Loucy (cell line): ENCODE measurements around the gene C2orf92.

Source experiments
- H2AFZ ChIP-seq: fragments of 200-600 bp; sonication (generic); 2 replicates; pipeline ENCODE4 v1.6.0; 2016; ENCODE audit warnings: antibody characterized with exemption, mild to moderate bottlenecking, low read length, moderate library complexity
- H3F3A ChIP-seq: fragments of 200-600 bp; 2 replicates; pipeline ENCODE4 v1.6.0; 2016; ENCODE audit warnings: antibody characterized with exemption, low read depth, mild to moderate bottlenecking
- H3K27me3 ChIP-seq: fragments of 200-600 bp; sonication (generic); 2 replicates; pipeline ENCODE4 v1.6.1; 2014; ENCODE audit warnings: low read length, mild to moderate bottlenecking; ENCODE audit not compliant: insufficient read depth, poor library complexity, severe bottlenecking
- H3K36me3 ChIP-seq: fragments of 200-600 bp; sonication (generic); 2 replicates; pipeline ENCODE4 v1.6.1; 2016; ENCODE audit warnings: low read length; ENCODE audit not compliant: insufficient read depth
- H3K4me1 ChIP-seq: fragments of 200-600 bp; sonication (generic); 2 replicates; pipeline ENCODE4 v1.5.1; 2014; ENCODE audit warnings: low read length, mild to moderate bottlenecking; ENCODE audit not compliant: insufficient read depth, poor library complexity, severe bottlenecking
- H3K4me2 ChIP-seq: fragments of 200-600 bp; sonication (generic); 2 replicates; pipeline ENCODE4 v1.6.0; 2014; ENCODE audit warnings: antibody characterized with exemption, low read length, low read depth, mild to moderate bottlenecking; ENCODE audit not compliant: poor library complexity, severe bottlenecking
- H3K4me3 ChIP-seq: fragments of 200-600 bp; sonication (generic); 2 replicates; pipeline ENCODE4 v1.5.1; 2014; ENCODE audit warnings: low read length, mild to moderate bottlenecking, mixed read lengths; ENCODE audit not compliant: poor library complexity, severe bottlenecking
- H3K79me2 ChIP-seq: fragments of 200-600 bp; sonication (generic); 2 replicates; pipeline ENCODE4 v1.6.1; 2014; ENCODE audit warnings: low read length; ENCODE audit not compliant: insufficient read depth
- H3K9ac ChIP-seq: fragments of 200-600 bp; sonication (generic); 2 replicates; pipeline ENCODE4 v1.6.0; 2014; ENCODE audit warnings: mild to moderate bottlenecking, low read depth, low read length, moderate library complexity; ENCODE audit not compliant: poor library complexity, severe bottlenecking
- H3K9me2 ChIP-seq: fragments of 200-600 bp; sonication (generic); replicated peaks from 2 replicates; pipeline ENCODE4 v1.6.1; 2016; ENCODE audit warnings: low read depth, low read length, mixed read lengths
- H3K9me3 ChIP-seq: fragments of 200-600 bp; sonication (generic); 2 replicates; pipeline ENCODE4 v1.6.1; 2014; ENCODE audit warnings: mild to moderate bottlenecking, antibody characterized with exemption, low read length, low read depth; ENCODE audit not compliant: insufficient read depth
- H4K20me1 ChIP-seq: fragments of 200-600 bp; sonication (generic); 2 replicates; pipeline ENCODE4 v1.6.0; 2014; ENCODE audit warnings: antibody characterized with exemption, low read length, mild to moderate bottlenecking; ENCODE audit not compliant: insufficient read depth, poor library complexity, severe bottlenecking
- CTCF ChIP-seq: fragments of 200-600 bp; sonication (generic); conservative IDR thresholded peaks from 2 replicates; pipeline ENCODE4 v1.5.1; 2014; ENCODE audit warnings: mild to moderate bottlenecking, antibody characterized with exemption, low read length
- EZH2phosphoT487 ChIP-seq: fragments of 200-600 bp; IDR thresholded peaks from 2 replicates; pipeline ENCODE4 v1.6.1; 2018; ENCODE audit warnings: antibody characterized with exemption, mild to moderate bottlenecking, moderate library complexity, borderline replicate concordance

C2orf92 gene

GRCh38 chr2:97737421-97738178 lies 68.1 kb downstream of the C2orf92 start:
- no peak overlapping the region for H2AFZ ChIP-seq
- H3K27me3 ChIP-seq: no peaks in the 10 kb centered on the region
- peaks cover 64% of the 10 kb centered on the region; the same call in 1 of the 2 replicates for H3K36me3 ChIP-seq
- peaks cover 2% of the 10 kb centered on the region; the same call in 1 of the 2 replicates for H3K79me2 ChIP-seq
- no peak overlapping the region for H3K4me2 ChIP-seq
- no peaks in the 10 kb centered on the region for H3F3A ChIP-seq
- H3K9me2 ChIP-seq: no peaks in the 10 kb centered on the region
- no peak overlapping the region for H3K4me3 ChIP-seq
- H3K9ac ChIP-seq: no peak overlapping the region
- peaks cover 16% of the 10 kb centered on the region for H4K20me1 ChIP-seq
- TF ChIP-seq EZH2phosphoT487 (no peak), CTCF (no peak)
- no peaks in the 10 kb centered on the region for H3K9me3 ChIP-seq
- H3K4me1 ChIP-seq: peaks cover 11% of the 10 kb centered on the region

GRCh38 chr2:97738179-97739019 lies 68.9 kb downstream of the C2orf92 start:
- Histone ChIP-seq H3K4me3 (no peak overlapping the region), H3K4me2 (no peak overlapping the region), H3K4me1 (peaks cover 13% of the 10 kb centered on the region), H2AFZ (no peak overlapping the region), H3K79me2 (no peaks in the 10 kb centered on the region), H3K9me3 (no peaks in the 10 kb centered on the region), H4K20me1 (peaks cover 11% of the 10 kb centered on the region), H3K36me3 (peaks cover 56% of the 10 kb centered on the region; the same call in 1 of the 2 replicates), H3K9ac (no peak overlapping the region), H3K9me2 (no peaks in the 10 kb centered on the region), H3F3A (no peaks in the 10 kb centered on the region), H3K27me3 (no peaks in the 10 kb centered on the region)
- TF ChIP-seq EZH2phosphoT487 (no peak), CTCF (no peak)

DNA sequence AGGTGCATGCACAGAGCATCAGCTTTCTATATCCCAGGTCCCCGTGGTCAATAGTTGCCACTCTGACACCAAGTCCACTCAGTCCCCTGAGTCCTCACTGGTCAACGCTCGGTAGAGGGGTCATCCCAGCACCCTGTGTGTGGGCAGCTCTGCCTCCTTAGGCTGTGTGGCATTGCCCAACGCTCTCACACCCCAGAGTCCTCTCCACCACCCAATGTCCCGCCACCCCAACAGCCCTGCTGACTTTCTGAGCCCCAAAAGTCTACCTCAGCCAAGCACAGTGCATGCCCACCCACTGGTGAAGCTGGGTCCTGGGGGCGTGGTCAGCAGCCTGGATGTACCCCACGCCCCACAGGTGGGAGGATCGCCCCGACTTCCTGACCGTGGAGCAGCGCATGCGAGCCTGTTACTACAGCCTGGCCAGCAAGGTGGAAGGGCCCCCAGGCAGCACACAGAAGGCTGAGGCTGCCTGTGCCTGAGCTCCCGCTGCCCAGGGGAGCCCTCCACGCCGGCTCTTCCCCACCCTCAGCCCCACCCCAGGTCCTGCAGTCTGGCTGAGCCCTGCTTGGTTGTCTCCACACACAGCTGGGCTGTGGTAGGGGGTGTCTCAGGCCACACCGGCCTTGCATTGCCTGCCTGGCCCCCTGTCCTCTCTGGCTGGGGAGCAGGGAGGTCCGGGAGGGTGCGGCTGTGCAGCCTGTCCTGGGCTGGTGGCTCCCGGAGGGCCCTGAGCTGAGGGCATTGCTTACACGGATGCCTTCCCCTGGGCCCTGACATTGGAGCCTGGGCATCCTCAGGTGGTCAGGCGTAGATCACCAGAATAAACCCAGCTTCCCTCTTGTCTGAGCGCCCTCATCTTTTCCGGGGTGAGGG lies 69.7 kb downstream of the C2orf92 start:
- Histone ChIP-seq H3K4me3 (no peak overlapping the region), H3K36me3 (peaks cover 48% of the 10 kb centered on the region; the same call in 1 of the 2 replicates), H3K9me2 (no peaks in the 10 kb centered on the region), H3K79me2 (no peaks in the 10 kb centered on the region), H3K9me3 (no peaks in the 10 kb centered on the region), H3F3A (no peaks in the 10 kb centered on the region), H3K9ac (no peak overlapping the region), H3K4me1 (peaks cover 13% of the 10 kb centered on the region), H4K20me1 (peaks cover 4% of the 10 kb centered on the region), H2AFZ (no peak overlapping the region), H3K4me2 (no peak overlapping the region), H3K27me3 (no peaks in the 10 kb centered on the region)
- no peak for TF ChIP-seq EZH2phosphoT487
- no peak for TF ChIP-seq CTCF
